ENCODE results near the gene CHERP. TPM values are rescaled to one million over a fixed set of nuclear protein-coding genes. Genes with fewer than 3 reads are reported as not detected.
A peak's percentile ranks its signal among the peaks of the same experiment; 100 is the strongest.

Gene CHERP
- total RNA-seq, result 6.4 and 6.8 TPM in 2 replicates
- 24.5 TPM for polyA plus RNA-seq (2012)

DNA sequence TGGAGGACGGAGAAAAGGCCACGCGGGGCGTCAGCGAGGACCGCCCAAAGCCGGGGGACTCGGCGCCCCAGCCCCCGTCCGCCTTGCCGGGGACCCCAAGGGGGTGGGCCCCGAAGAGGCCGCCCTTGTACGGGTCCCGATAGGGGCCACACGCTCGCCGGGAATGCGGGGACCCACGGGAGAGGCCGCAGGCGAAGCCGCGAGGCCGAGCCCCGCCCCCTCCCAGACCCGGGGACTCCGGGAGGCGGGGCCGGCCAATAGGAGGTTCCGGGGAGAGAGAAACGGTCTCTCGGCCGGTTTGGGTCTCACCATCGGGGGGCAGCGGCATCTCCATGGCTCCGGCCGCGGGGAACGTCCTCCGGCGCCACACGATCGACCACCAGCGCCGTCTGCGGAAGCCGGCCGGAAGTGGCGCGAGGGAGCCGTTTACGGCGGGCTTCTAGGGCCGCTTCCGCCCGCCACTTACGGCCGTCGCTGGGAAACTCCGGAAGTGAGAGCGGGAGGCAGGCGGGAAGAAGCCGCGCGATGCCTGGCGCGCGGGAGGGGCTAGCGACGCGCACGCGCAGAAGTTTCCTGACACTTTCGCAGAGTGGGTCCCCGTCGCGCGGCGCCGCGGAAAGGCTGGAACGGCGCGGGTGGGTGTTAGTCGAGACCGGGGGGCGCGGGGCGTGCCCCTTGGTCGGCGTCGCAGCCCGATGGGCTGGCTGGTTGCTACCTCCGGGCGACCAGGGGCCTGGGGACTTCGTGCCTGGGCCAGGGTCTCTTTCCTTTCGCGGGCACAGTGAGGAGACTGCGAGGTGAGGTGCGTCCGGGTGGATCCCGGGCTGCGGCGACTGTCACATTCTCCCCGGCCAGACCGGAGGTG lies at the start of gene CHERP:
TSS of gene CHERP (minus strand) at position 393 of the 865 bp plus-strand sequence. CDS start at position 334, 59 bp downstream.
- DNase-seq (ENCODE audit: low read depth), result peak; percentile 96

DNA sequence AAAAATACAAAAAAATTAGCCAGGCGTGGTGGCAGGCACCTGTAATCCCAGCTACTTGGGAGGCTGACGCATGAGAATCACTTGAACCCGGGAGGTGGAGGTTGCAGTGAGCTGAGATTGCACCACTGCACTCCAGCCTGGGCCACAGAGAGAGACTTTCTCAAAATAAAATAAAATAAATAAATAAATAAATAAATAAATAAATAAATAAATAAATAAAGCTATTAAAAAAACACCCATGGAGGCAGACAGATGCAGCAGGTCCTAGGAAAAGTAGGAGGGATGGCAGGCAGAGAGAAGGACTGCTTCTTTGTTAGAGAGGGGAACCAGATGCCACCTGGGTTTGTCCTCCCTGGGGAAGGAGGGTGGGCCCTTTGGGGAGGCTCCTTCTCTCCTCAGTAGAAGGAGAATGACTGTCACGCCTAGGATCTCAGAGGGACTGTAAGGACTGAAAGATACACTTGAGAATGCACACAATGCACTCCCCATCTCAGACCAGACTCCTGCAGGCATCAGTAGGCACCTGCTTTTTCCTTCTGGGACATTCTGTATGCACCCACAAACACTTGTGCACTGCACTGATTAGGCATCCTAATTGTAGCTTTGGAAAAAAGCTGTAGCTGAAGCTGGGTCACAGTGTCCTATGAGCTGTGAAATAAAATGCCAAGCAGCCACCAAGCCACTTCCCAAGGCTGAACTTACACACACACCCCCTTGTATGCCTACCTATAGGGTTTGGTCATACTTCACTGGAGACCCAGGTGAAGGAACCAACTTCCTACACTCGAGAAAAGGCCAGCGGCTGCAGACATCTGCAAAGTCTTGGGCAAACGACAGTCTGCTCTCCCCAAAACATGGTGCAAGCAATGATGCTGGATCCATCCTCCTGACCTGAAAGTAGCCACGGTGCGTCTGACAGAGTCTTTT lies 48.9 kb upstream of the CHERP start:
- DNase-seq (ENCODE audit: low read depth), result no peak

DNA sequence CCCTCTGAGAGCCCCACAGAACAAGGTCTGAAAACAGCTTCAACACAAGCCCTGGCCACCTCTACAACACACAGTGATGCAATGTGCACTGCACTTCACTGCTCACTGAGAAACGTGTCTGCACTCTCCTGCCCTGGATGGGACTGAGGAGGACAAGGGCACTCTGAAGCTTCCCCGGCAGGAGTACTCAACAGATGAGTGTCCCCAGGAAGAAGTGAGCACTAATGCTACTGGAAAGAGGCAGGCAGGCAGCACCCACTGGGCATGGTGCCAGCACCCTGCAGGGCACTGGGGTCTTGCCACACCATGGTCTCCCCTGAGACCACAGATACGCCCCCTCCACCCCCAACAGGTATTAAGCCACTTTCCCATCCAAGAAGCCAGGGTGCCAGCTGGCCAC lies 47.7 kb upstream of the CHERP start:
- DNase-seq (ENCODE audit: low read depth), result no peak

DNA sequence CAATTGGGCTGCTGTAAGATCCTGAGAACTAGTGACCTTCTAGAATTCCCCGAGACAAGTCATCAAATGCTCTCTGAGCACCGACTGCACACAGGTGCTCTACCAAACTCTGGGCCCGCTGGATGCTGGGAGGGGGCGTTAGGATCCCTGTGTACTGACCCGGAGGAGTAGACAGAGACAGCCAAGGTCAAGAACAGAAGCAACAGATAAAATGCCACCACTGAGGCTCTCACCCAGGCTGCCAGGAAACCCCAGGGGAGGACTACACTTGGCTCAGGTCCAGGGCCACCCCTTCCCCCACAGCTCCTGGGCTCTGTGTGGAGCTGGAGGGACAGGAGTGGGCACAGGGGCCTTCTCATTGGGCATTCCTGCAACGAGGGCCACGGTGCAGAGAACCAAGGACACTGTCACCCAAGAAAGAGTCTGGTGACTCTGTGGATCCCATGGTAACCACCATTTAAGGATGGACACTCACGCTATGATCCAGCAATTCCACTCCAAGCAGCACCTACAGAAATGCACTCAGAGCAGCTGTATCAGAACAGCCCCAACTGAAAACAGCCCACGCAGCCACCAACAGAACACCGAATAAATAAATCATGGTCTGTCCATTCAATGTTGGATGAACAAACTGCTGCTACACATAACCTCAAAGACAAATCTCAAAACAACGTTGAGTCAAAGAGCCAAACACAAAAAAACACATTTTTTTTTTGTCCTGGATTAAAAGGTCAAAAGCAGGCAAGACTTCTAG lies 46.8 kb upstream of the CHERP start:
- DNase-seq (ENCODE audit: low read depth), result no peak

DNA sequence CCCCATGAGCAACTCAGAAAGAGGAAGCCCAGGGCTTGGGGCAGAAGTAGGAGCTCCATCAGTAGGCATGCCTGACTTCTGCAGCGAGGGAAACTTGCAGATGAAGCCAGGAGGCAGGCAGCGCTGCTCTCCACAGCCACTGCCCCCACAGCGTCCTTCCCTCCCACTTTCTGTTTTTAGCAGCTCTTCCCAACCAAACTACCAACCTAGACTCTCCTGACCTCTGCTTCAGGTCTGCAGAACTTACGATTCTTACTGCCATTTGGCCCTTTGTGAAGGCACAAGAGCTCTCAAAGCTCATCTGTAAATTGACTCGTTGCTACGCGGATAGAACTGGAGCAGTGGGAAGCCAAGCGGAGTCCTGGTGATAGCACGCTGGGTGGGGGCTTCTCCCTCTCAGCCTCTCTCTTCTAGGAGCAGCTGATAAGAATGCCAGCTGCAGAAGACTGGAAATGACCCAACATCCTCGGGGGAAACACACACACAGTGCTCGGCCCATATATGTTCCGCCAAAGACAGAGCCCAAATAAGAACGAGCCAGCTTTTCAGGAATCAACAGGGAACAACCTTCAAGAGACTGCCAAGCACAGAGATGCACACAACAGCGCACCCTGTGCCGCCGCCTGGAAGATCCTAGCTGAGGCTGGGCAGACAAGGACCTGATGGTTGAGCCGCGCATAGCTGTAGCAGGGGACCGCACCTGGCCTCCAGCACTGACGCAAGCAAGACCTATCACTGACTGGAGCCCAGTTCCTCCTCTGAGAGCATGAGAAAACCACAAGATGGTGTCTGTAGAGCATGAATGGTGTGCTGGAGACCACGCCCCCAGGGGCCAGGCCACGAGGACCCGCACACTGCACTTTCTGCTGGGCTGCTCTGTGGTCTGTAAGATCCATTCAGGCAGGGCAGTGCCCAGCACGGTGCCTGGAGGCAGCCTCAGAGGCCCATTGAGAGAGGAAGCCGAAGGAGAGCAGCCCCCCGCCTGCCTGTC lies 45.9 kb upstream of the CHERP start:
- DNase-seq (ENCODE audit: low read depth), result no peak

- DNase-seq (ENCODE audit: low read depth), result no peak
Observed at GRCh38 chr19:16586991-16587832, 45.0 kb upstream of the CHERP start.

DNA sequence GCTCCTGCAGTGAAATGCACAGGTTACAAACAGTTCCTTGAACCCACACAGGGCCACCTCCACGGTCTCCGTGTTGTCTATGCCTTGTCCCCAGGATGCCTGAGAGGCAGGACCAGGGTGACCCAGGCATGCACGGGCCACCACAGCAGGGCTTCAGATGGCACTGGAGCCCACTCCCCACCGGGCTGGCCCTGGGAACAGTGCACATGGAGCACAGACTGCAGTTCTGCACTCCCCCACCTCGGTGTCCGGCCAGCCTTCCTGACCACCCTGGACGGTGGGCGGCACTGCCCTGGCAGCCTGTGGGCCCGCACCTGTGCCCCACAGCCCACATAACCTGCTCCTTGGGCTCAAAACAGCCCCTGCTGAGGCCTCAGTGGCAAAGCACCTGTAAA lies 44.2 kb upstream of the CHERP start:
- no peak for DNase-seq (ENCODE audit: low read depth)

DNA sequence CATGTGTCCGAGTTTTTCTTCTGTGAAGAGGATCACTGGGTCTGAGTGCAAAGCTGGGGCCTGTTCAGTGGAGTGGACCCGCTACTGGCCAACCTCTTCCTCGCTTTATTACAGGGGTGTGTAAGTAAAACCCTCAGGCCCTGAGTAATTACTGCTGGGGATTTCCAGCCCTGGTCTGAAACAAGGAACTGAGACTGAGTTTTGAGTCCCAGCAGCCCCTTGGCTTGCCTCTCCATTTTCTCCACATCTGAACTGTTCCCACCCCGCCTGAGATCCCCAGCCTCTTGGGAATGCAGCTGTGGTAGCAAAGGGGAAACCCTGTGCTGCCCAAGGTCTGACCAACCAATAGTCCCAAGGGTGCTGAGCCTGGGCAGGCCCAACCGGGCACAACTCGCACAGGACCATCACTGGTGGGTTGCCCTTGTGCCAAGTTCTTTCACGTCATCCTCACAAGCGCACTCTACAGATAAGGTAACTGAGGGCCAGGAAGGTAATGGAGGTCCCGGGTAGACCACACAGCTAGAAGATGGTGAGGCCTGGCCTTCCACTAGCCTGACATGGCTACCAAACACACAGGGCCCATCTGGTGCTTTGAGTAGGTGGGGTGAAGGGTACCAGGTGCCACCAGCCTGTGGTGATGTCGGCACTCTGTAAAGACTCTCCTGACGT lies 43.7 kb upstream of the CHERP start:
- peak; percentile 49 for DNase-seq (ENCODE audit: low read depth)

DNA sequence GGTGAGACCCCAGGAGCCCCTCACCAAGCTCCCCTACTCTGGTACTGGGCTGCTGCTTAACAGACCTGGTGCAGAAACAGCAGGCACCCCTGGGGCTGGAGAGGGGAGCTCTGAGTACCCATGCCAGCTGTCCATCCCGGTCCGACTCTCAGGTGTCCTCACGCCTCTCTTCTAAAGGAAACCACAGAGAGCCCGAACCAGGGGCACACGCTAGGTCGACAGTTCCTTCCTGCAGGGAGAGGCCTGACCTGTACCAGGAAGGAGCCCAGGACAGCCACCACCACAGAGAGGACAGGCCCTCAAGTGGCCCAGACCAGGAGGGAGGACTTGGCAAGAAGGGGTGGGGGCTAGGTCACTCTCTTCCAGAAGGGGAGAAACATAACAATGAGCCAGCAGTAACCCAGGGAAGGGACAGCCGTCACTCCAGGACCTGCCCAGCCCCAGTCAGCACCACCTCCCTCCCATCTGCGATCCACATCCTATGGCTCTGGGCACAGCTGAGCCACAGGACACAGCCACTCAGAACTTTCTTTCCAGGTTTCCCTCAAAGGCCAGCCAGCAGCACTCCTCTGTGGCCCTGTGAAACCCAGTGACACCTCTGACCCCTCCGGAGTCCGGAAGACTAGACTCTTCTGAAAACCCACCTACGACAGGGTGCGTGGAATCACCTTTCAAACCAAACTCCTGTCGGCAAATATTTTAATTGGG lies 43.0 kb upstream of the CHERP start:
- DNase-seq (ENCODE audit: low read depth), result no peak

- peak; percentile 88 for DNase-seq (ENCODE audit: low read depth)
Observed at GRCh38 chr19:16584248-16585093, 42.2 kb upstream of the CHERP start.

DNA sequence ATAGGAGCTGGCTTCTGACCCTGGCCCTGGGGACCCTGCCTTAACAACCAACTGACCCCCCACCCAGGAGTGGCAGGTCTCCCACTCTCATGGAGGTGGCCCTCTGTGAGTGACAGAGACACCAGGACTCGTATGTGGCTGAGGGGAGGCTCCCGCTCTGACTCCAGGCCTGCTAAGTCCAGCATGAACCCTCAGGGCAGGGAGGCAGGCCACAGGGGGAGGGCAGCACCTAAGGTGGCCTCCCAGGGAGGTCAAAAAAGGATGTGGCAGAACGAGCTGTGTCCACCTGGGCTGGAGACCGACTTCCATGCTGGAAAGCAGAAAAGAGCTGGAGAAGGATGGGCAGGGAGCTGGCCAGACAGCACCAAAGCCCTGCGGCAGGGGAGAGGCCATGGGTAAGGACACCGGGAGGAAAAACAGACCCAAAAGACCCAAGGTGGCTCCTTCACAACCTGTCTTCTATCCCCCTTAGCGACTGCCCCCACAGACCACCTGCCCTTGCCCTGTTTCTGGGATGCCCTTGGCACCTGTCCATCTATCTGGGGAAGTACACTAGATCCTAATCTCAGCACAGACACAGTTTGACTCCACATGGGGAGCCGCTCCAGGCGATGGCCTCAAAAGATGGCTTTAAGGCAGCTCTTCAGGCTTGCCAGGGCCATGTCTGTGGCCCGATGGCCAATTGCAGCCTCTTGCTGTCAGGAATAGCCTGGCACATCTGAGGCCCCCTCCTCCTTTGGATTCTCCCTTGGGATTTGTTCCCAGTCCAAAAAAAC lies 40.4 kb upstream of the CHERP start:
- DNase-seq (ENCODE audit: low read depth), result no peak

GRCh38 chr19:16581971-16582343 lies 39.7 kb upstream of the CHERP start:
- DNase-seq (ENCODE audit: low read depth), result no peak

DNA sequence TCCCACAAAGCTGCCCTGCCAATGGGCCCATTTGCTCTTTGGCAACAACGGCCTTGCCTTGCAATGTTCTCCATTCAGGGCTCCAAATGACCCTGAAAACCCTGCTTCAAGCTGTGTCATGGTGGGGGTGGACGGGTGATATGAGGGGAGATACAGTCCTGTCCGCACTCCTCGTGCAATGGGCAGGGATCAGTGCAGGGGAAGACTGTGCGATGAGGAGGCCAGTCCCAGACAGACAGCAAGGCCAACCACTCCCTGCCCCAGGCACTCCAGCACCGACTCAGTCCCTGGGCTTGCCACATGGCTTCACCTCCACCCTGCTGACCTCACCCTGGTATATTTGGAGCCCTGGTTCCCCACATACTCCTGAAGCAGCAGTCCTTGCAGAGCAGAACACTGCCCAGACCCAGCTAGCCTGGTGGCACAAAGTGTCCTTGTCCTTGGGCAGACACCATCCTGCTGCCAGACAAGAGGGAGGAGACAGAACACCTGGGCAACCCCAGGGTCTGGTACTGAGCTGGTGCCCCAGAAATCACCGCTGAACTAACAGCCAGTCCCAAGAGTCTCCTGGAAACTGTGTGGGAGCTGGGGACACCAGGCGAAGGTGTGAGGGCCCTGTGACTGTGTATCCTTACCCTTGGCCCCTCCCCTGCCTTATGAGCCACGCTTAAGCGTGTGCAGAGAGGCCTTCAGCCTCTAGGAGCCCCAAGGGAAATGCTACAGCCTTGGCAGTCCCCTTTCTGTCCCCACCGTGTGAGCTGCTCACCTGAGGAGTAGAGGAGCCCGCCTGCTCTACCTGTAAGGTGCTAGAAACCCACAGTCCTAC lies 39.1 kb upstream of the CHERP start:
- DNase-seq (ENCODE audit: low read depth), result peak; percentile 81

DNA sequence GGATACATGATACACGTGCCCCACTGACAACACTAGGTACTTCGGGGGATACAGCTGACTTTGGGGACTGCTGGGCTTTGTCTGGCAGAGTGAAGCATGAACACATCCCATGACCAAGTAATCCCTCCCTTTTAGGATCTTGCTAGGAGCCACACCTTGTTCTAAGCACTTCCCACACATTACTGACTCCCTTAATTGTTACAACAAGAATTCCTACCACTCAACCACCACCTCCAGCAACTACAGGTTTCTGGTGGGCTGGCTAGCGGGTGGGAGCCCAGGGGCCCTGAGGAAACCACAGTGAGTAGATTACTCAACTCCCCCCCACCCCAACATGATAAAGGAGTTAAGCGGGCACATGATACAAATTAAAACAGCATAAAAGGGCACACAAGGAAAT lies 37.1 kb upstream of the CHERP start:
- no peak for DNase-seq (ENCODE audit: low read depth)

GRCh38 chr19:16577531-16577985 lies 35.3 kb upstream of the CHERP start:
- no peak for DNase-seq (ENCODE audit: low read depth)
